ENCODE results near the gene STRIP1. TPM values are rescaled to one million over a fixed set of nuclear protein-coding genes. Genes with fewer than 3 reads are reported as not detected.

The STRIP1 gene
- total and polyA plus RNA-seq, 2 of the 8 experiments (the other 6 are each of a cell fraction or from before 2014, with no cell fraction given): 21.3 to 45.6 TPM

DNA sequence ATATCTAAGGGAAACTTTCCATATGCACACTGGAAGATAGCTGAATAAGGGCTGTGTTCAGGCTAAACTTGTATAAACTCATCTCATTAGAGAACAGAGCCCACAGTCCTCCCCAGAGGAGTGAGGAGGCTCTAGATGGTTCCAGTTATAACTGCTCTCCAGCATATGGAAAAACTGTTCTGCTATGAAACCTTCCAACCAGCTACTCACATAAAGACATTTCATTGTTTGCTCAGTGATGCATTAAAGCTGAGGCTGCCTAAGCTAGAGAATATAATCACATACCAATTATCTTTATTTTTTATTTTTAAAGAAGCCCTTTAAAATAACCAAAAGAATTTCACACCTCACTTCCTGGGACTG lies 36.6 kb upstream of the STRIP1 start:
- Histone ChIP-seq H4K91ac (replicated peaks; ENCODE audit: insufficient read length, low read length) (no peak overlapping the region), H3K79me2 (ENCODE audit: control insufficient read depth in 1 of 2, insufficient read depth in 2 of 2, low read length in 2 of 2) (peaks cover 0 to 54% of the 10 kb centered on the region in 2 experiments; a peak in 2 of 4 replicates), H2BK20ac (ENCODE audit: low read length) (no peak overlapping the region), H3K36me3 (ENCODE audit: control insufficient read depth in 2 of 4, insufficient read depth in 4 of 4, low read length in 3 of 4) (peaks cover 0 to 2% (median 0%) of the 10 kb centered on the region in 4 experiments; a peak in 1 of 8 replicates), H4K5ac (ENCODE audit: insufficient read length, low read depth, low read length) (no peak overlapping the region), H3K27me3 (replicated peaks in 1 of 4; ENCODE audit: control insufficient read depth in 3 of 4, extremely low read depth in 1 of 4, insufficient read depth in 3 of 4, low read length in 3 of 4) (no peaks in the 10 kb centered on the region), H2BK15ac (ENCODE audit: low read length) (no peak overlapping the region), H3K4me1 (replicated peaks in 1 of 4; ENCODE audit: control insufficient read depth in 3 of 4, insufficient read depth in 4 of 4, low read length in 3 of 4) (no peaks in the 10 kb centered on the region), H4K8ac (ENCODE audit: extremely low read depth, insufficient read depth, low read length) (no peak overlapping the region), H4K20me1 (replicated peaks in 1 of 2; ENCODE audit: control insufficient read depth in 1 of 2, insufficient read depth in 2 of 2, low read length in 2 of 2) (peaks cover 2 to 5% of the 10 kb centered on the region in 2 experiments), H3K4ac (replicated peaks; ENCODE audit: insufficient read length, low read depth, low read length) (no peak overlapping the region), H3K18ac (ENCODE audit: extremely low read depth, low read length) (no peak overlapping the region), H2BK5ac (ENCODE audit: low read depth, low read length) (no peak overlapping the region), H2AK5ac (ENCODE audit: low read depth, low read length) (no peak overlapping the region), H2AFZ (ENCODE audit: low read length) (no peak overlapping the region), H3K4me2 (ENCODE audit: insufficient read depth in 1 of 2, low read depth in 2 of 2, low read length in 2 of 2) (no peak overlapping the region), H2BK12ac (ENCODE audit: low read depth, low read length) (no peak overlapping the region), H3K56ac (replicated peaks; ENCODE audit: insufficient read length, low read depth, low read length) (no peak overlapping the region), H2BK120ac (replicated peaks; ENCODE audit: low read depth, low read length) (no peak overlapping the region), H3K23ac (ENCODE audit: insufficient read length) (no peak overlapping the region), H3K9me3 (ENCODE audit: insufficient read depth in 2 of 2, low read depth in 1 of 2, low read length in 1 of 2) (no peaks in the 10 kb centered on the region), H3K27ac (ENCODE audit: low read depth, low read length) (no peak overlapping the region), H3K14ac (ENCODE audit: insufficient read length) (no peak overlapping the region), H3K23me2 (ENCODE audit: low read depth, low read length) (no peaks in the 10 kb centered on the region), H3K9ac (replicated peaks in 1 of 4; ENCODE audit: extremely low read depth in 1 of 4, low read depth in 3 of 4, low read length in 3 of 4) (no peak overlapping the region), H3K79me1 (ENCODE audit: low read depth, low read length) (no peaks in the 10 kb centered on the region; the same call in none of the 2 replicates), H3K4me3 (ENCODE audit: extremely low read depth in 1 of 4, insufficient read depth in 2 of 4, low read depth in 3 of 4, low read length in 4 of 4) (no peak overlapping the region)
- FAIRE-seq: no peak
- CTCF ChIA-PET (ENCODE audit: partially characterized antibody): interaction anchor here (0.8 to 2.4 kb wide), 5 partner anchors 13 to 359 kb away, joined by 3 to 8 read pairs (median 5); no protein-coding TSS in a partner anchor
- POLR2A ChIA-PET (ENCODE audit: partially characterized antibody): interaction anchor here (1.3 to 4.0 kb wide), 2 partner anchors 10 to 12 kb away, joined by 3 to 19 read pairs; partner anchors contain the start of gene AHCYL1
- no peak for DNase-seq (ENCODE audit: low read depth in 1 of 2, low spot score in 2 of 2)
- TF ChIP-seq RXRA (IDR thresholded peaks at IDR 0.05; ENCODE audit: insufficient read depth, low read depth, low read length) (no peak), SUZ12 (IDR thresholded peaks at IDR 0.05; ENCODE audit: low read length) (no peak), SRF (IDR thresholded peaks at IDR 0.05; ENCODE audit: low read depth, low read length) (no peak), JUND (IDR thresholded peaks at IDR 0.05; ENCODE audit: low read length) (no peak), ATF3 (IDR thresholded peaks at IDR 0.05; ENCODE audit: insufficient read depth, low read depth, low read length) (no peak), KDM5A (IDR thresholded peaks at IDR 0.05; ENCODE audit: low read length) (no peak), POU5F1 (IDR thresholded peaks at IDR 0.05; ENCODE audit: low read depth, low read length) (no peak), CTBP2 (IDR thresholded peaks at IDR 0.05; ENCODE audit: borderline replicate concordance, insufficient read depth, insufficient read length, low read length) (no peak), EP300 (IDR thresholded peaks at IDR 0.05; ENCODE audit: borderline replicate concordance in 1 of 2, low read depth in 2 of 2, low read length in 2 of 2) (no peak), GTF2F1 (IDR thresholded peaks at IDR 0.05; ENCODE audit: borderline replicate concordance, low read depth, low read length) (no peak), TBP (IDR thresholded peaks at IDR 0.05; ENCODE audit: low read depth, low read length) (no peak), KDM4A (IDR thresholded peaks at IDR 0.05; ENCODE audit: low read depth, low read length, severe bottlenecking) (no peak)
- TF ChIP-seq, protein P1, sequence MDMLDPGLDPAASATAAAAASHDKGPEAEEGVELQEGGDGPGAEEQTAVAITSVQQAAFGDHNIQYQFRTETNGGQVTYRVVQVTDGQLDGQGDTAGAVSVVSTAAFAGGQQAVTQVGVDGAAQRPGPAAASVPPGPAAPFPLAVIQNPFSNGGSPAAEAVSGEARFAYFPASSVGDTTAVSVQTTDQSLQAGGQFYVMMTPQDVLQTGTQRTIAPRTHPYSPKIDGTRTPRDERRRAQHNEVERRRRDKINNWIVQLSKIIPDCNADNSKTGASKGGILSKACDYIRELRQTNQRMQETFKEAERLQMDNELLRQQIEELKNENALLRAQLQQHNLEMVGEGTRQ (IDR thresholded peaks at IDR 0.05; ENCODE audit: low read length): no peak
